Lower leg skin (tissue), 4 donors: ENCODE measurements around the gene C10orf71. TPM values are rescaled to one million over a fixed set of nuclear protein-coding genes. Genes with fewer than 3 reads are reported as not detected.

Source experiments
- DNase-seq, 2 donors: peaks; one replicate each; pipeline ENCODE4 v3.0.0-alpha.2; 2019; ENCODE audit warnings: low spot score in 2 of 2
- H3K4me3 ChIP-seq: fragments of 200-600 bp; sonication (generic); 2 replicates; pipeline ENCODE4 v1.5.1; 2017; ENCODE audit warnings: mild to moderate bottlenecking, low read depth; ENCODE audit not compliant: poor library complexity, severe bottlenecking
- CTCF ChIP-seq, 3 donors: fragments of 450-650 bp; IDR thresholded peaks; one replicate each; pipeline ENCODE4 v1.5.1; 2016; ENCODE audit warnings: antibody characterized with exemption in 3 of 3, mild to moderate bottlenecking in 3 of 3, moderate library complexity in 2 of 3
- POLR2A ChIP-seq, 2 donors: fragments of 450-650 bp; IDR thresholded peaks; one replicate each; pipeline ENCODE4 v1.6.1; 2016 to 2017; ENCODE audit warnings: antibody characterized with exemption in 2 of 2, mild to moderate bottlenecking in 1 of 2, moderate library complexity in 1 of 2
- WGBS, 2 donors: methylation state at CpG; one replicate each; pipeline ENCODE4 v1.1.5; 2018; 5-methylcytosine and 5-hydroxymethylcytosine counted together
- intact Hi-C: fragments of 100-400 bp; cut with DNase I; formaldehyde crosslinking; loops from one replicate; pipeline ENCODE4 v1.15.0; 2023; ENCODE audit warnings: low total_unique reads
- total RNA-seq, 4 donors: library from RNA; depleted of rRNA; stranded (reverse); fragments of >200 nt; gene quantifications; one replicate each; pipeline ENCODE4 v1.1.0, GENCODE V29; 2016

Gene C10orf71
- total RNA-seq, 4 donors from 2014 or later = not detected

- 55 to 68% methylated on average over 25 to 26 of the region's 26 CpGs for WGBS, 2 donors
- DNase-seq = peak in 1 of 2 donors; percentile 74
- H3K4me3 ChIP-seq = no peak overlapping the region
- intact Hi-C loops = no loop called here
- no peak for TF ChIP-seq POLR2A (IDR thresholded peaks at IDR 0.05)
- no peak for TF ChIP-seq CTCF (IDR thresholded peaks at IDR 0.05)
Observed at GRCh38 chr10:49322371-49323170, 23.6 kb downstream of the C10orf71 start.

- WGBS, 2 donors = 51 to 53% methylated on average over 7 of the region's 7 CpGs
- TF ChIP-seq POLR2A (IDR thresholded peaks at IDR 0.05) (no peak), CTCF (IDR thresholded peaks at IDR 0.05) (no peak)
- intact Hi-C loops = no loop called here
- H3K4me3 ChIP-seq = no peak overlapping the region
- peak in 1 of 2 donors; percentile 56 for DNase-seq
Observed at GRCh38 chr10:49323171-49323895, 24.4 kb downstream of the C10orf71 start.

- H3K4me3 ChIP-seq = no peak overlapping the region
- 90 to 92% methylated on average over 9 of the region's 9 CpGs for WGBS, 2 donors
- TF ChIP-seq CTCF (IDR thresholded peaks at IDR 0.05) (no peak), POLR2A (IDR thresholded peaks at IDR 0.05) (no peak)
- intact Hi-C loops = no loop called here
- peak in 1 of 2 donors; percentile 72 for DNase-seq
Observed at GRCh38 chr10:49323896-49324270, 24.9 kb downstream of the C10orf71 start.

GRCh38 chr10:49324711-49325110 lies 25.7 kb downstream of the C10orf71 start:
- peak in 1 of 2 donors; percentile 80 for DNase-seq
- intact Hi-C loops = no loop called here
- H3K4me3 ChIP-seq = no peak overlapping the region
- TF ChIP-seq POLR2A (IDR thresholded peaks at IDR 0.05) = no peak
- TF ChIP-seq CTCF (IDR thresholded peaks at IDR 0.05) = no peak
- 57 to 62% methylated on average over 4 of the region's 4 CpGs for WGBS, 2 donors

- intact Hi-C loops = no loop called here
- TF ChIP-seq POLR2A (IDR thresholded peaks at IDR 0.05) = no peak
- no peak for TF ChIP-seq CTCF (IDR thresholded peaks at IDR 0.05)
- DNase-seq = peak in 1 of 2 donors; percentile 63
- H3K4me3 ChIP-seq = no peak overlapping the region
- 86 to 96% methylated on average over 17 to 19 of the region's 20 CpGs for WGBS, 2 donors
Observed at GRCh38 chr10:49325131-49325915, 26.4 kb downstream of the C10orf71 start.
